Endothelial cell of umbilical vein (primary cell): ENCODE data around the gene METTL21C.

Experiments used
- CTCF ChIP-seq, 2 donors: IDR thresholded peaks; 1 replicate in 1 of 2; 2 replicates in 1 of 2; pipeline ENCODE4 v1.5.1; 2011; ENCODE audit warnings: low read length in 2 of 2, mild to moderate bottlenecking in 2 of 2, moderate library complexity in 2 of 2, control low read depth in 1 of 2, inconsistent platforms in 1 of 2, low read depth in 1 of 2; ENCODE audit not compliant: insufficient read depth in 1 of 2; ENCODE audit errors: extremely low read depth in 1 of 2
- EZH2 ChIP-seq: IDR thresholded peaks from 2 replicates; pipeline ENCODE4 v1.6.1; 2012; ENCODE audit warnings: borderline replicate concordance, low read depth, mild to moderate bottlenecking, moderate library complexity, low read length, inconsistent platforms; ENCODE audit not compliant: severe bottlenecking
- FOS ChIP-seq: IDR thresholded peaks from 2 replicates; pipeline ENCODE4 v1.6.1; 2011; ENCODE audit warnings: mild to moderate bottlenecking, low read length, moderate library complexity, borderline replicate concordance; ENCODE audit not compliant: insufficient read depth
- GATA2 ChIP-seq: IDR thresholded peaks from 2 replicates; pipeline ENCODE4 v1.7.0; 2011; ENCODE audit warnings: low read depth, mild to moderate bottlenecking, moderate library complexity, mixed read lengths, low read length; ENCODE audit not compliant: insufficient read length, insufficient read depth
- JUN ChIP-seq: IDR thresholded peaks from 2 replicates; pipeline ENCODE4 v1.6.1; 2011; ENCODE audit warnings: borderline replicate concordance, low read depth; ENCODE audit not compliant: insufficient read length, insufficient read depth
- MYC ChIP-seq: IDR thresholded peaks from one replicate; pipeline ENCODE4 v1.6.1; 2011; ENCODE audit warnings: mild to moderate bottlenecking, low read depth, low read length
- POLR2A ChIP-seq: IDR thresholded peaks from 2 replicates; pipeline ENCODE4 v1.6.1; 2012; ENCODE audit warnings: low read depth, mild to moderate bottlenecking, control low read depth, low read length
- POLR2AphosphoS5 ChIP-seq: IDR thresholded peaks from 2 replicates; pipeline ENCODE4 v1.6.1; 2012; ENCODE audit warnings: low read depth, mild to moderate bottlenecking, control low read depth, low read length, moderate library complexity; ENCODE audit not compliant: insufficient read depth
- TF ChIP-seq, protein P1 (sequence below): IDR thresholded peaks from 2 replicates; pipeline ENCODE4 v1.6.1; 2011; ENCODE audit not compliant: insufficient read depth, insufficient read length

GRCh38 chr13:102700088-102701031 lies 5.5 kb upstream of the METTL21C start:
- TF ChIP-seq CTCF (IDR thresholded peaks at IDR 0.05; ENCODE audit: extremely low read depth in 1 of 2, insufficient read depth in 1 of 2, low read depth in 1 of 2, low read length in 2 of 2) (no peak), GATA2 (no peak), EZH2 (no peak), POLR2A (no peak), POLR2AphosphoS5 (no peak), MYC (no peak), FOS (no peak), JUN (no peak)
- TF ChIP-seq, protein P1, sequence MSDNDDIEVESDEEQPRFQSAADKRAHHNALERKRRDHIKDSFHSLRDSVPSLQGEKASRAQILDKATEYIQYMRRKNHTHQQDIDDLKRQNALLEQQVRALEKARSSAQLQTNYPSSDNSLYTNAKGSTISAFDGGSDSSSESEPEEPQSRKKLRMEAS = no peak
